ENCODE data around the gene SPAG17.

Gene SPAG17

DNA sequence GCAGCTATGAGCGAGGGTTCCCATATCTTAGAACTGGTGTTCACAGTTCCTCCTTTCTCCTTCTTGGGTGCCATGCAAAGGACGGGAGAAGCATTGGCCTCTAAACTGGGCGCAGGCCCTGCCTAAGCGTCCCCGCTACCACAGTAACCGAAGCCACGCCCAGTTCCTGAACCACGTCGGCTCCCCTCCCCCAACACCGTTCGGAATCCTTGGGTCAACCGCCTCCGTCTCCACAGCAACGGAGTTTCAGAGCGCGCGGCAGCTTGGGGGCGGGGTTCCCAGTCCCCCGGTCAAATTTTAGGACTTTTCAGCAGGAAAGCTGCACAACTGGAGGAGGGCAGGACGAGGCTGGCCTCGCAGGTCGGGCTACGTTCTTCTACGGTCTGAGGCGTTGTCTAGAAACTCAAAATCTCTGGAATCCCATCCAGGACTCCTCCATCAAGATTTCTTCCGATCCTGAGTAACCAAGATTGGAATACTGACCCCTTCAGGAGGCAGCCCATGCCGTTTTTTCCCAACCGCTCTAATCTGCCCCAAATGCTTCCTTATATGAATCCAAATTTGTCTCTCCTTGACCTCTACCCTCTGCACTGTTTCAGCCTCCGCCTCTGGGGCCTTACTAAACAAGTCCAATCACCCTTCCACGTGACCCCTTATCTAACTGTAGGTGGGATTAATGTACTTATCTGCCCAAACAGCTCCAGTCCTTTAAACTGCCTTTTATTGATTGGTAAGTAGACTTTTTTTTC is at the start of gene SPAG17:
Gene SPAG17, minus strand, starts transcription at position 145 of the 749 bp plus-strand sequence. Its CDS starts 71 bp downstream, at position 74.
- no peak for DNase-seq (ENCODE audit: low spot score)

DNA sequence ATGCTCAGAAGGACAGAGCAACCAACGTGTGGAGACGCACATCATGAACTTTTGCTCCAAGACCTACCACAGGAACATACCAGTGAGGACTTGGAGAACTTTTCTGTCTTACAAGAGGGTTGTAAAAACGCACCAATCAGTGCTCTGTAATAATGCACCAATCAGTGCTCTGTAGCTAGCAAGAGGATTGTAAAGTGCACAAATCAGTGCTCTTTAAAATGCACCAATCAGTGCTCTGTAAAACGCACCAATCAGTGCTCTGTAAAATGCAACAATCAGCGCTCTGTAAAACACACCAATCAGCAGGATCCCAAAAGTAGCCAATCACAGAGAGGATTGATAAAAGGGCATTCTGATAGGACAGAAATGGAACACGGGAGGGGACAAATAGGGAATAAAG is 40.4 kb upstream of the SPAG17 start:
- DNase-seq (ENCODE audit: low spot score): no peak

DNA sequence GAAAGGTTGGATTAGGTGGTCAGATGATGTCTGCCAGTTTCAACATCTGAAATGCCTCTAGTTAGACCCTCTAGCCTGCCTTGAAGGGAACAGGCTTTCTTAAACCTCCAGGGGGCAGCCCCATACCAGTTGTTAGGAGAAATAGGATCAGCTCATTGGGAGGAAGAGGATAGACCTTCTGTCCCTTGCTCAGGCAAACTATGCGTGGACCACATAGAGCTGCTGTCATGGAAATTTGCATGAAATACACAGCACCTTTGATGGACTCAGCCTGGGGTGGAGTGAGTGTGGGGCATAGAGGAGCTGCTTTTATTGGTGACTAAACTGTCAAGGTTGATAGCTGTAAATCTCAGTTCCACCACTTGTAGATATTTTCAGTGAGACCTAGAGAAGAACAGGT is 38.4 kb upstream of the SPAG17 start:
- DNase-seq (ENCODE audit: low spot score): no peak

DNA sequence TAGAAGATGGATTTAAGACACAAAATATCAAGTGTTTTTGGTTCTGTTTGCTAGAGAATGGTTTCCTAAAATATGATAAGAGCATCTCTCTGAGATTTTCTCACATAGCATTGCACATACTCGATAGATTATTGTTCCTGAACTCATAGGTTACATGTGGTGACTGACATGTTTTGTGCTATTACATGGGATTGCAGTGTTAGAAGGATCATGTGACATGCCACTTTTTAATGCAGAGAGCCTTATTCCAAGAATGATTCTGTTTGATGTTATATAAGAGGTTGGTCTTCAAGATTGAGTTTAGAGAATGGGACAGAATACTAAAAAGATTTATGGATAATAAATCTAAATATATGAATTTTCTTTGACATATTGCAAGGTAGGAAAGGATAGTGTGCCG is 34.4 kb upstream of the SPAG17 start:
- DNase-seq (ENCODE audit: low spot score): no peak

DNA sequence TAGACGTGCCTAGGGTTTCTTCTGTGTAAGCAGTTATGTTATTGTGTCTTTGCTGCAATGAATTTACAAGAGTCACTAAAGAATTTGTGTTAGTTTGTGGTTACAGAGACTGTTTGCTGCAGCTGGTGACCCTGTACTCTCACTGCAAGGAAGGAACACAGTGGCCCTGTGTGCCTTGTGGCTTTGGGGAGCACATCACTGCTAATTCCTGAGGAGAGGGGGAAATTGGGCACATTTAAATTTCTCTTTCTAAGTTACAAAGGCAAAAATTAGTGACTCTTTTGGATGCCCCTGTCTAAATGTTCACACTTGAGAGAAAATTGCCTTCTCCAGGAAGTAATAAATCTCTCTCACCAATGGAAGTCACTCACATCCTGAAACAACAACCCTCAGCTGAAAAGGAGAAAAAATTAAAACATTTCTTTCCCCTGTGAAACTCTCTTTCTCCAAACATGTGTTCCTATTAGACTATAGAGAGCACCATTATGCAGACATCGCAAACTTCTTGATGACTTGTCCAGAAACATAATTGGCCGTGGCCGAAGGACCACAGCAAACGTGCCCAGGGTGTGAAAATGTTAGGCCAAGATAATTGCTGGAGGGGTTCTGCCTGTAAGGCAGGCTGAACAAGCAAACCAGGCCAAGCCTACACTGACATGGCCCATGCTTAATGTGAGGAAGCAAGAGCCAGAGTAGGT is 32.3 kb upstream of the SPAG17 start:
- DNase-seq (ENCODE audit: low spot score): no peak

DNA sequence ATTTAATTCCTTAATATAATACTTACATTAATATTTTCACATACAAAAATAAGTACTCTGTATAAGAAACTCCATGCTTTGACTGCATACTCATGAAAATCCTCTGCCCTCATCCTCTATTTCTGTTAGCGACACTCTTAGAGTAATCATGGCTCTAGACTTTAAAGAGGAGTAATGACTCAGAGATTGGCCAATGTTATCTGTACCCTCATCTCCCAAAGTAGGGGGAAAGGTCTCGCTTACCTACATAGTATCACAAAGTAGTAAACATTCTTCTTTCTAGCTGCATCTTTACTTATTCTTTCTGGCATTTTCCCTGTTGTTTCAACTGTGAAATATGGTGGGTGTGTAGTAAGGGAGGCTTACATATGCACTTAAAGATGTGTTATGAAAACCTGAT is 29.8 kb upstream of the SPAG17 start:
- DNase-seq (ENCODE audit: low spot score): no peak

DNA sequence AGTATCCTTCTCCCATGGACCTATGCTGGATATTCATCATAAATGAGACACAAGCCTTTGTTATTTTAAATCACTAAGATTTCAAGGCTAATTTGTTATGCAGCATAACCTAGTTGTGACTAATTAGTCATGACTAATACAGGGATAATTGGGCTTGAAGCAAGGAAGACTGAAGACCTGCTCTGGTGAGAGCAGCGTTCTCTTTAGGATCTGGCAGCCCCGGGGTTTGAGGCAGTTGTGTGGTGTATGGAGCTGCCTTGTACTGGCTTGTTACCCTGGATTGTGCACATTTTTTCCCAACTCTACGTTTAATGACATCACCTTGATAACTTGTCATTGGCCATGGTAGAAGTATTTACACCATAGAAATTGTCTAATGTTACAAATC is 25.7 kb upstream of the SPAG17 start:
- DNase-seq (ENCODE audit: low spot score): no peak

DNA sequence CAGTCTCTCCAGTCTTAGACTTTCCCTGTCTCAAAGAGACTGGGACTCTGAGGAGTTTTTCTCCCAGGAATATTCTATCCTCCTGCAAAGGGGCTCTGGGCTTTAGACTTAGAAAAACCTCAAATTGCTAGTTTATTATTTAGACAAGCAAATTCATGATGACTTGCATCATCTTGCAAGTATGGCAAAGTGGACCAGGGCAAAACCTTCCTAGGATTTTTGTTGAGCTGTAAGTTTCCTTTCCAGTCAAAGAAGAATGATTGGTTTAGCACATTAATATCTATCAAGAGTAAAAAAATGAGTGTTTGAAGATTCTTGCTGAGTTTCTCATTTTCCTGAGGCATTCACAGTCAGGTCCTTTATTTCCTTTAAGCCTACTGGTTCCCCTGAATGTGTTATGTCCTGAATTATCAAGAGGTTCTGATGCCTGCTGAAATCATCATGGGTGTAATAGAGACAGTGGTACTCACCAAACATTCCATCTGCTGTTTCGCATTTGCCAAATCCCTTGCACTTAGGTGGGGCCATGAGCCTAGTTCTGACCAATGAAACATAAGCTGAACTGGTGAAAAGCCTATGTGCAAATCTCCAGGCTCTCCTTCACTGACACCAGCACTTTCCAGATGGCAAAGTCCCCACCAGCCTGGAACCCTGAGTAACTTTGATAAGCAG is 25.2 kb upstream of the SPAG17 start:
- DNase-seq (ENCODE audit: low spot score): no peak

DNA sequence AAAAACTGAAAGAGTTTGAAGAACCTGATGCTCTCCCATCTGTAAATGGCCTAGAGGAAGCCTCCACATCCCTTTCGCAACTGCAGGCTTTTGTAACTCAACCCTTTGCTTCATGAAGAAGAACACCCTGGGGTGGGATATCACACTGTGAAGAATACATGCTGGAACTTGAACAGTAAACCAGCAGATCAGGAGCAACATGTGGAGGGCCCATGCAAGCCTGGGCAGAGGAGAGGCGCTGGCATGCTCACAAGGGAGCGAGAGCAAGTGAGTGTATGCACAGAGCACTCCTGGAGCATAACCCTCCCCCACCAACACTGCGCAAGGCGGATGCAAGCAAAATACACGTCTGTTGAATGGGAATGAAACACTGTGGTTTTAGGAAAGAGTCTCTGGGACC is 24.6 kb upstream of the SPAG17 start:
- no peak for DNase-seq (ENCODE audit: low spot score)

DNA sequence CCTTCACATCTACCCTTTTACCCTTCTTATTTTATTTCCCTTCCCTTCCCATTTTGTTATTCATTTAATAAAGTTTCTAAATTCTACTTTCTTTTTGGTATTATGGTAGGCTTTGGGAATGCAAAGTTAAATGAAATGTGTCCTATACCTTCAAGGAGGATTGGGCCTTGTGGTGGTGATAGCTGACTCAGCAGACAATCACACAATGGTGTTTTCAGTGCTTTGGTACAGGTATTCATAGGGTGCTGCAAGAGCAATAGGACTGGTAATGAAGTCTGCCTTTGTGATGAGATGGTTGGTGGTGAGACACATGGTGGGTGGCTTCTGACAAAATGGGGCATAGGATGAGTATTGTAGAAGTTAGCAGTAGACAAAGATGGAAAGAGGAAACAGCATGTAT is 21.9 kb upstream of the SPAG17 start:
- DNase-seq (ENCODE audit: low spot score): no peak

DNA sequence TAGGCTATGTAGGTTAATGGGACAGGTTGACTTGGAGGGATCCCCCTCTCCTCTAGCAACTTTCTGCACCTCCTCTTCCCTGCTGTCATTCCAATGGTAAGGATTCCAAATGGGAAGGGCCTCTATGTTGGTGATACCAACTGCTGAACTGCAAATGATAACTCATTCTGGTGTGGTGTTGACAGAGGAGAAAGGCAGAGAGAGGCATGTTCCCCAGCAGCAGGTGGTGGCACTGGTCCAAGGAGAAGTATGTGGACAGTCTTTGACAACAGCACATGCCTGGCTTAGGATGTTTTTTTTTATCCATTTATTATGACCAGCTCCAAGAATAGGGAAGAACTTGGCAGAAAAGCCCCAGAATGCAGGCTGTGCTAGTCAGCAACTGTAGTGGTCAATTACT is 19.6 kb upstream of the SPAG17 start:
- DNase-seq (ENCODE audit: low spot score): no peak

DNA sequence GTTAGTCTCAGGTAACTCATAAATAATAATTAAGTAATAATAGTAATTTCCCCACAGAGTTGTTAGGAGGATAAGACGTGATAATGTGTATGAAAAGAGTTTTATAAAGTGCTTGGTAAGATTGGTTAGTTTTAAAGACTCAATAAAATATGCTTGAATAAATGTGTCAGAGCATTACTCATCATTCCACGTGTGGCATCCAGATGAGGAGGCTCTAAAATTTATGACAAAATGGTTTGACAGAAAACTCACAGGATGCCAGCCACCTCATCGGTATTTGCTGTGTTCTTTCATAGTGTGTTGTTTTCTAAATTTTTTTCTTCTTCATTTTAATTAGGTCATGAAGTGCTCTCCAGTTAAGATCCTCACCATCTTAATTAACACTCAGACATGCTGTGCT is 19.1 kb upstream of the SPAG17 start:
- DNase-seq (ENCODE audit: low spot score): no peak

DNA sequence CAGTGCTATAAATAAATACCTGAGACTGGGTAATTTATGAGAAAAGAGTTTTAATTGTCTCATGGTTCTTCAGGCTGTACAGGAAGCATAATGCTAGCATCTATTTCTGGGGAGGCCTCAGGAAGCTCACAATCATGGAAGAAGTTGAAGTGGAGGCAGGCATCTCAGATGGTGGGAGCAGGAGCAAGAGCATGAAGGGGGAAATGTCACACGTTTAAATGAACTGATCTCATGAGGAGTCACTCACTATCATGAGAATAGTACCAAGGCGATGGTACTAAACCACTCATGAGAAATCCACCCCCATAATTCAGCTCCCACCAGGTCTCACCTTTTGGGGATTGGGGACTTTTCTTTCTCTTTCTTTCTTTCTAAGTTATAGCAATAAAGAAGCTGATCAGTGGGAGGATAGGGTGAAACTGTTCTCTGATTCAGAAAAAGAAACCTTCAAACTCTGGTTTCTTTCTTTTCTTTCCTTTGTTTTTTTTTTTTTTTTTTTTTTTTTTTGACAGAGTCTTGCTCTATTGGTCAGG is 17.1 kb upstream of the SPAG17 start:
- DNase-seq (ENCODE audit: low spot score): no peak

DNA sequence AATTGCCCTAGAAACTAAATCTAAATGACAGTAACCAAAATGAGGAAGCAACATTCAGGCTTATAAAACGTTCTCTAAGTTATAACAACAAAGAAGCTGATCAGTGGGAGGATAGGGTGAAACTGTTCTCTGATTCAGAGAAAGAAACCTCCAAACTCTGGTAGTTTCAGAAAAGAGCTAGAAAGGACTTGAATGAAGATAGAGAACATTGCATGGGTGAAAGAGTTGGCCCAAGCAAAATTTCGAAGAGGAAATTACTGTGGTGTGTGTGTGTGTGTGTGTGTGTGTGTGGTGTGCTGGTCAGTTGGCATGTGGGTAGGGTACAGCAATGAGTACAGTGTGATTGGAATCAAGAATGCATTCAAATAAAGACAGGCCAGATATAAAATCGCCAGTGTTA is 16.5 kb upstream of the SPAG17 start:
- no peak for DNase-seq (ENCODE audit: low spot score)

DNA sequence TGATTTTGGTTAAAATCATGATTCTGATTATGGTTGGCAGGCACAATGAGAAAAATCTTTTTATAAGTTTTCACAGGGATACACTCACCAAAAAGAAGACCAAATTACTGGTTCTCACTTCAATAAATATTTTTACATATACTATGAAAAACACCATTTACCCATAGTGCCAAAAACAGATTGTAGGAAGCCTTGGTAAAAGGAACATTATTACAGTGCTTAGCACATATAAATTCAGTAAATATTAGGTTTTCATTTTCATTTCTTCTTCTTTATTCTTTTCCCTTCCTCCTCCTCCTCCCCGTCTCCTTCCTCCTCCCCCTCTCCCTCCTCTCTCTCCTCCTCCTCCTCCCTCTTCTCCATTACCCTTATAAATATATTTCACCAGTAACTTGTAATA is 15.8 kb upstream of the SPAG17 start:
- no peak for DNase-seq (ENCODE audit: low spot score)

DNA sequence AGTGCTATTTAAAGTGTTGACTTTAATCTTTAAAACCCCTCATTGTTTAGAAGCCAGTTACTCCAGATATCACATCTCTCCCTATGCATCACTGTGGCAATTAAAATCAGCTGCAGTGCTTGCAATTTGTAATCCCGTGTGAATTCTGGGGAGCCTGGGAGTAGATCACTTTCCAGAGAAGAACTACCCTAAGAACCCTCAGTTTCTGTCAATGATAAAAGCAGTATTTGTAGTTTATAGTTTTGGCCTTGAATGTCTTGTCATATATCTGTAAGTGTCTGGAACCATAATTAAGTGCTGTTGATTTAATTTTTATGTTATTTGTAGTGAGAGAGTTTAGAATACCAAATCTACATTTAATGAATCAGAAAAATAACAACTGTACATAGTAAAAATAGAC is 5.5 kb upstream of the SPAG17 start:
- no peak for DNase-seq (ENCODE audit: low spot score)

DNA sequence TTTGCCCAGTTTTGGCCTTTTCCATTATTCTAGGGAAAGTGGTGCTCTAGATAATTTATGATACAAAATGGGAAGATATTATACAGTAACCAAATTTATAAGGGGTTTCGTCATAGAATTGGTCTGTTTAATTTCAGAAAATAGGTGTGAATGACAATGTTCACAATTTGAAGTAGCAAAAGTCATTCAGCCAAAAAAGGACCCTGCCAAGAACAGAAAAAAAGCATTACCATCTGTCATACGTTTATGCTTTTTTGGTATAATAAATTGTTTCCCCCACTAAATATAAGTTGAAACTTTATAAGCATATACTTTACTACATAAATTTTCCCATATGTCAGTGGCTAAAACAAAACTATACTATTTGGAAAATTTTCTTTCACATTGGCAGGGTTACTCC is 4.5 kb upstream of the SPAG17 start:
- DNase-seq (ENCODE audit: low spot score): no peak

DNA sequence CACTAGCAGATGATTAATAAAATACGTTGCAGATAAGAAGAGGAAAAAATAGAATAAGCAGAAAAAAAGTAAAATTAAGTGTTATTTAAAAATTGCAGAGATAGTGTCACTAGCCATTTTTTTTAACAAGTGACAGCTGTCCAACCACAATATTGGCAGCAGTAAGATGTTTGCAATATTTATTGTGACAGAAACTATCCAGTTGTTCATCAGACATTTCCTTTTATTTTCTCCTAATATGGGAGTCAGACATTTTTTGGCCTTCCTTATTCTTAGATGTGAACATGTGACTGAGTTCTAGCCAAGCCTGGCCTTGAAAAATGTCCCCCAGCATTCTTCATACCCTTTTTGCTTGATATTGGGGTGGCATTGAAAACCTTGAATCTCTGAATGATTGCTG is 3.4 kb upstream of the SPAG17 start:
- no peak for DNase-seq (ENCODE audit: low spot score)

DNA sequence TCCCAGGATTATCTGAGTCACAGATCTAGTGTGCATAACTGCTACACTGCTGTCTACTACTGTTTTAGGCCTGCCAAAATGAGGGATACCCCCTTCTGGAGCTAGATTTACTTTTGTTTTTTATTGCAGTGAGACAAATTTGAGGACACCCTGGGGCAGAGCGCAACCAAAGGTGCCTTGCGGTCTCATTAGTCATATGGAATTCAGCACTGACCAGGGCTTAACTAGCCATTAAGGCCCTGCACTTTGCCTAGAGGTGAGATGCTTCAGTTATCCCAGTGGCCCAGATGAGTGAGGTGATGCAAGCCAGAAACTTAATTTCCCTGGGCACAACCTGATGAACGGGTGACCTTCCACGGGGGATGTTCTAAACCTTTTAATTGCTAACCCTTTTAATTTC is 998 bp upstream of the SPAG17 start:
- DNase-seq (ENCODE audit: low spot score): no peak

DNA sequence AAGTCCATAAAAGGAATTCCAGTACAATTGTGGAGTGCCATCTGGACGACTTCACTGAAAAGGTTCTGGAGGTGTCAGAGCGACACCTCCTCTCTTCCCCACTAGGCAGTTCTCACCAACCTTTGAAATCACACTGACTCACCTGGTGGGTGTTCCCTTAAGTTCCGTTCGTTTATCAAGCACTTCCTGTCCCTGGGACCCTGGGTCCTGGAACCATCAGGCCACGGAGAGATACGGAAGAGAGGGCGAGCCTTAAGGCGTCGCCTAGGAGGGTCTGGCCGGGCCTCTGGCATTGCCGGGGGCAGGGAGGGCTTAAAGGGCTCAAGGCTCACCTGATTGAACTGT is 317 bp downstream of the SPAG17 start:
- no peak for DNase-seq (ENCODE audit: low spot score)

DNA sequence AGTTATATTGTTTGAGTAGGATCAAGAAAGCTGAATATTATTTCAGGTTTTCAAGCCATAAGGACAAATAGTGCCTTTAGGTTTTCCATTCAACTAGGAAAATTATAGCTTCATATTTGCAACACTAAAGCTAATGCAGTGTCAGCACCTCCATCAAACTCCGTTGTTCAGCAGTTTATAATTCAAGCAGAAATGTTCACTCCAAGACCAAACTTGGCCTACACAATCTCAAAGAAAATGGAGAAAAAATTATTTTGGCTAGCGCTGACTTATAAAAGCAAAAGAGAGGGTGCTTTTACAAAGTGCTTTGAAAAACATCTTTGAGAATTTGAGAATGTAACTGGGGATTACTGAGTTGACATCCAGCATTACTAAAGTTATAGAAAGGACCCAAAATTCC is 1.4 kb downstream of the SPAG17 start:
- DNase-seq (ENCODE audit: low spot score): no peak

DNA sequence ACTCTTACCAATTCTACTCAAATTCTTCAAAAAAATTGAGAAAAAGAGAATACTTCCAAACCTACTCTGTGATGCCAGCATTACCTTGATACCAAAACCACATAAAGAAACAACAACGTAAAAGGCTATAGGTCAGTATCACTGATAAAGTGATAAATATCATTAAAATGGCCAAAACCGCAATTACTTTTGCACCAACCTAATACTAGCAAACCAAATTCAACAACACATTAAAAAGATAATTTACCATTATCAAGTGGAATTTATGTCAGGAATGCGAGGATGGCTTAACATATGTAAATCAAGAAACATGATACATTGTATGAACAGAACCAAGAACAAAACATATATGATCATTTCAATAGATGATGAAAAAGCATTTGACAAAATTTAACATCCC is 7.0 kb downstream of the SPAG17 start:
- DNase-seq (ENCODE audit: low spot score): no peak

DNA sequence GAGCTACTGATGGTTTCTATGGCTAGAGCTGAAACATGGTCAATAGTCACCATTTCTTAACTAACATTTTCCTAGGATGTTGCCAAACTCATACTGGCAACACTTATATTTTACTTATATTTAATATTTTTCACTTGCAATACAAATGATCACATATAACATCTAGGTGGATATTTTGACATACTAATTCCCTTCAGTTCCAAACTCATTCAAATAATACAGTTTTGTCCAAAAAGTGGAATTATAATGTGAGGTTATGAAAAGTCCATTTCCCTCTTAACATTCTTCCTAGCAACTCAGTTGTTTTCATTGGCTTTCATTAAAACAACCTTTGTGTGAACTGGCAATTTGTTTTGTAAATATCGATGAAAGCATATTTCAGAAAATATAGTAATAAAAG is 16.0 kb downstream of the SPAG17 start:
- DNase-seq (ENCODE audit: low spot score): no peak

All from hematopoietic multipotent progenitor cell treated with erythropoietin and hydrocortisone succinate and interleukin-3 and kit ligand, for 17 days (in vitro differentiated cells).